ENCODE results near the gene GUCA1A. TPM values are rescaled to one million over a fixed set of nuclear protein-coding genes. Genes with fewer than 3 reads are reported as not detected.

GUCA1A gene
- total and polyA plus RNA-seq, 8 donors, result 0.13 to 0.24 (median 0.16) TPM; not detected in 4

DNA sequence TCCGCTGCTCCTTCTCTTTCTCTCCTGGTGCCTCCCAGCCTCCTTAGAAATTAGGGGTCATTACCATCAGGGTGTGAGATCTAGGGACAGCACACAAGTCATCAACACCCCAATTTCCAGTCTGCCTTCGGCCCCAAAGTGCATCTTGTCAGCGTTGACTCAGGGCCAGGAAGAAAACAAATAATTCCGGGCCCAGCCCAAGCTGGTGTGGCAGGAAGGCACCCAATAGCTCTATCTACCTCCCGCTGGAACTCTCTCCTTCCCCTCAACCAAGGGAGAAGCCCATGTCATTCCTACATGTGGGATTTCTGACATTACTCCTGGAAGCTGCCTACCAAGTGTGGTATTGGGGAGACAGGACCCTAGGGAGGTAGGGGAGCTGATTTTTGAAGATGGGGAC lies 19.2 kb upstream of the GUCA1A start:
- no peak for DNase-seq
- no peak for ATAC-seq
- H3K4me1 ChIP-seq, result no peaks in the 10 kb centered on the region
- TF ChIP-seq, protein P1, sequence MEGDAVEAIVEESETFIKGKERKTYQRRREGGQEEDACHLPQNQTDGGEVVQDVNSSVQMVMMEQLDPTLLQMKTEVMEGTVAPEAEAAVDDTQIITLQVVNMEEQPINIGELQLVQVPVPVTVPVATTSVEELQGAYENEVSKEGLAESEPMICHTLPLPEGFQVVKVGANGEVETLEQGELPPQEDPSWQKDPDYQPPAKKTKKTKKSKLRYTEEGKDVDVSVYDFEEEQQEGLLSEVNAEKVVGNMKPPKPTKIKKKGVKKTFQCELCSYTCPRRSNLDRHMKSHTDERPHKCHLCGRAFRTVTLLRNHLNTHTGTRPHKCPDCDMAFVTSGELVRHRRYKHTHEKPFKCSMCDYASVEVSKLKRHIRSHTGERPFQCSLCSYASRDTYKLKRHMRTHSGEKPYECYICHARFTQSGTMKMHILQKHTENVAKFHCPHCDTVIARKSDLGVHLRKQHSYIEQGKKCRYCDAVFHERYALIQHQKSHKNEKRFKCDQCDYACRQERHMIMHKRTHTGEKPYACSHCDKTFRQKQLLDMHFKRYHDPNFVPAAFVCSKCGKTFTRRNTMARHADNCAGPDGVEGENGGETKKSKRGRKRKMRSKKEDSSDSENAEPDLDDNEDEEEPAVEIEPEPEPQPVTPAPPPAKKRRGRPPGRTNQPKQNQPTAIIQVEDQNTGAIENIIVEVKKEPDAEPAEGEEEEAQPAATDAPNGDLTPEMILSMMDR (IDR thresholded peaks at IDR 0.05), result no peak
- H3K4me3 ChIP-seq, result no peak overlapping the region
- H3K36me3 ChIP-seq, result no peaks in the 10 kb centered on the region
- intact Hi-C loops (cut with DNase I), result no loop called here
- H3K27me3 ChIP-seq, result no peaks in the 10 kb centered on the region
- H3K9me3 ChIP-seq, result no peaks in the 10 kb centered on the region
- no peak overlapping the region for H3K27ac ChIP-seq

DNA sequence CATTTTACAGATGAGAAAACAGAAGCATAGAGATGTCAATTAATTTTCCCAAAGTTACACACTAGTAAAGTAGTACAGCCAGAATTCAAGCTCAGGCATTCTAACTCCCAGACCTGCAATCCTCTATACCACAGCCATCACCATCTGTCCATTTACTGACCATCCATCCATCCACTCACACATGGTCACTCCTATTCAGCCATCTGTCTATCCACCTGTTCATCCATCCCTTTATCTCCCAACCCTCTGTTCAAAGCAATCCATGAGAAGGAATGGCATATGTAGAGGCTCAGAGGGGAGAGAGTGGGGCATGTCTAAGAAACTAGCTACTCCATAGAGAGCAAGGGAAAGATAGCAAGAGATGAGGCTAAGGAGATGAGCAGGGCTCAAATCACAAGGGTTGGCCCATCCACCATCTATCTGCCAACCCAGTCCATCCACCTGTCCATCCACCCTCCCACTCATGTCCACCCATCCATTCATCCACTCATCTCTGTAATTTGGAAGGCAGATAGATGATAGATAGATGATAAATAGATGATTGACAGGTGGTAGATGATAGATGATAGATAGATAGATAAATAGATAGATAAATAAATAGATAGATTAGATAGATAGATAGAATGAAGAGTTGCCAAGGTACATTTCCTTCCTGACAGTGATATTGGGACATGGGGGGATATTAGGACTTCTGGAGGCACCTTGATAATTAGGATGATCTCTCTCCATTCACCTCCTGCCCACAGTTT lies 18.5 kb upstream of the GUCA1A start:
- intact Hi-C loops (cut with DNase I), result no loop called here
- H3K4me1 ChIP-seq, result no peaks in the 10 kb centered on the region
- no peaks in the 10 kb centered on the region for H3K27me3 ChIP-seq
- TF ChIP-seq, protein P1 (IDR thresholded peaks at IDR 0.05), result no peak
- no peak overlapping the region for H3K27ac ChIP-seq
- no peak for ATAC-seq
- no peaks in the 10 kb centered on the region for H3K9me3 ChIP-seq
- H3K4me3 ChIP-seq, result no peak overlapping the region
- DNase-seq, result no peak
- H3K36me3 ChIP-seq, result no peaks in the 10 kb centered on the region

DNA sequence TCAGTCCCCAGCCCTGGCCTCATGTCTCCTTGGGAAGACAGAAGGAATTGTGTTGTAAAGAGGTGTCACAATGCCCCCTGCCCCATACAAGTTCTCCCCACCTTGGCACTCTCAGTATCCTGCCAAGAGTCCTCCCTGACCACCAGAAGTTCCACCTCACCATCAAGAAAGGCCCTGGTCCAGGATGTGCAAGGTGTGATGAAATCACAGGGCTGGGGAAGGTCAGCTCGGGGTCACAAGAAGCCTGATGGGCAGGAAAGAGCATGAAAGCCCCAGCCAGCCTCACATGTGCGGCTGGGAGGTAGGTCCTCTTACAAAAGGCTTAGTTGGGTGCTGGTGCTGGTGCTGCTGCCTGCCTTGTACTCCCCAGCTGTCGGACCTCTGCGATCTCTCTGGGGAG lies 17.9 kb upstream of the GUCA1A start:
- Histone ChIP-seq H3K4me1 (no peaks in the 10 kb centered on the region), H3K36me3 (no peaks in the 10 kb centered on the region), H3K27ac (no peak overlapping the region), H3K9me3 (no peaks in the 10 kb centered on the region), H3K4me3 (no peak overlapping the region), H3K27me3 (no peaks in the 10 kb centered on the region)
- ATAC-seq, result no peak
- TF ChIP-seq, protein P1 (IDR thresholded peaks at IDR 0.05), result no peak
- DNase-seq, result no peak
- intact Hi-C loops (cut with DNase I), result no loop called here

DNA sequence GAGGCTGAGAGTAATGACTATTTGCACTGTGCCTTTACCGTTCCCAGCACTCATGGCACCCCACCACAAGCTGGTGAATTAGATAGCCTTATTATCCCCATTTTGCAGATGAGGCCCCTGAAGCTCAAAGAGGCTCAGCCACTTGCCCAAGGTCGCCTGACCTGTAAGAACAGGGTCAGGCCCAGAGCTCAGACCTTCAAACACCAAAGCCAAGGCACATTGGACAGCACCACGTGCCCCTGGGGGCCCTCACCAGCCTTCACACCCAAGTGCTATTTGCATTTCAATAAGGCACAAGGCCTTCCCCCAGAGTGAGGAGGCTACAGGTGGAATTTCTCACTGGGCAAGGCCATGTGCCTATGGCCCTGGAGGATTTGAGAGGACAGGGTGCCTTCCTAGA lies 16.5 kb upstream of the GUCA1A start:
- Histone ChIP-seq H3K27ac (no peak overlapping the region), H3K4me1 (no peaks in the 10 kb centered on the region), H3K9me3 (no peaks in the 10 kb centered on the region), H3K4me3 (no peak overlapping the region), H3K36me3 (no peaks in the 10 kb centered on the region), H3K27me3 (no peaks in the 10 kb centered on the region)
- intact Hi-C loops (cut with DNase I), result no loop called here
- TF ChIP-seq, protein P1 (IDR thresholded peaks at IDR 0.05), result no peak
- DNase-seq (no peak), ATAC-seq (no peak)

DNA sequence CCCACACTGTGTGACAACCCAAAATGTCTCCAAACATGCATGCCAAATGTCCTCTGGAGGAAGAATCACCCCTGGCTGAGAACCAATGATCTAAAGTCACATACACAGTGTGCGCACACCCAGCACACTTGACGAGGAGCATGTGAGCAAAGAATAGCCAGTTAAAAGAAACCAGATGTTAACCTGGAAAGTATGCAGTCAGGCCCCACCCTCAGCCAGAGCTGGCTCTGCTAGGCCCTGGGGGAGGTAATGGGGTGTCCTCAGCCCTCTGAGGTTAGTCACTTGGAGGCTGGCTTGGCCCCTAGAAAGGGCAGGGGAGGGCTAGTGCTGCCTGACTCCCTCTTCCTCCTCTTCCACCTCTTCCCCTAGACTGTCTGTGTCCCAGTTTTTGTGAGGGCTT lies 15.2 kb upstream of the GUCA1A start:
- H3K27ac ChIP-seq, result no peak overlapping the region
- DNase-seq (no peak), ATAC-seq (peak; percentile 51)
- H3K4me1 ChIP-seq, result no peaks in the 10 kb centered on the region
- TF ChIP-seq, protein P1 (IDR thresholded peaks at IDR 0.05), result no peak
- no peak overlapping the region for H3K4me3 ChIP-seq
- no peaks in the 10 kb centered on the region for H3K27me3 ChIP-seq
- intact Hi-C loops (cut with DNase I), result no loop called here
- H3K36me3 ChIP-seq, result no peaks in the 10 kb centered on the region
- H3K9me3 ChIP-seq, result no peaks in the 10 kb centered on the region

Measured in left lung (tissue), 10 donors.